Measurements from ENCODE around the gene VPS11.

GRCh38 chr11:119091966-119092879, 24.6 kb downstream of the VPS11 start:
- TF ChIP-seq CTCF (IDR thresholded peaks at IDR 0.05) (no peak), POLR2A (IDR thresholded peaks at IDR 0.05) (no peak), EP300 (IDR thresholded peaks at IDR 0.05) (no peak)
